Caco-2 (cell line): ENCODE measurements around the gene SHTN1. TPM values are rescaled to one million over a fixed set of nuclear protein-coding genes. Genes with fewer than 3 reads are reported as not detected.
A peak's percentile ranks its signal among the peaks of the same experiment; 100 is the strongest.

ENCODE experiments used
- BruUV-seq: library from RNA; stranded (reverse); fragments of 400-500 nt; replicated peaks from 2 replicates; lab custom pipeline; 2021; lab: Mats Ljungman, UMichigan
- CTCF ChIA-PET: fragments of 300-600 bp; sonication (Branson Sonifier 250); formaldehyde crosslinking; loops from one replicate; lab custom pipeline; 2022; ENCODE audit warnings: antibody characterized with exemption; lab: Charles Lee
- POLR2A ChIA-PET: fragments of 300-600 bp; sonication (Branson Sonifier 250); formaldehyde crosslinking; loops from one replicate; lab custom pipeline; 2022; ENCODE audit warnings: antibody characterized with exemption; lab: Charles Lee
- DNase-seq, 2 experiments: peaks; one replicate each; pipeline versions ENCODE4 v3.0.0 to v3.0.0-alpha.2; 2020 to 2022
- H3K27me3 ChIP-seq: replicated peaks from 2 replicates; pipeline ENCODE4 v1.6.0; 2011; ENCODE audit warnings: low read length; ENCODE audit not compliant: control insufficient read depth, insufficient read depth
- H3K36me3 ChIP-seq: 2 replicates; pipeline ENCODE4 v1.5.1; 2011; ENCODE audit warnings: low read length; ENCODE audit not compliant: control insufficient read depth, insufficient read depth
- H3K4me1 ChIP-seq: fragments of 250-450 bp; sonication (Bioruptor Pico); 2 replicates; pipeline ENCODE4 v1.5.1; 2020; ENCODE audit warnings: mild to moderate bottlenecking
- H3K4me3 ChIP-seq: 2 replicates; pipeline ENCODE4 v1.5.1; 2011; ENCODE audit warnings: low read depth, mild to moderate bottlenecking, control low read depth, low read length
- H3K9me3 ChIP-seq: fragments of 250-450 bp; sonication (Bioruptor Pico); 2 replicates; pipeline ENCODE4 v1.5.1; 2020; ENCODE audit warnings: mild to moderate bottlenecking, moderate library complexity
- H3K27ac Mint-ChIP-seq: one replicate; pipeline ENCODE4 v1.8.0; 2022; ENCODE audit warnings: mixed read lengths; ENCODE audit not compliant: unreplicated experiment
- H3K27me3 Mint-ChIP-seq: one replicate; pipeline ENCODE4 v1.8.0; 2022; ENCODE audit warnings: mixed read lengths; ENCODE audit not compliant: insufficient read depth, unreplicated experiment
- H3K36me3 Mint-ChIP-seq: one replicate; pipeline ENCODE4 v1.8.0; 2022; ENCODE audit warnings: mild to moderate bottlenecking, mixed read lengths; ENCODE audit not compliant: insufficient read depth, unreplicated experiment
- H3K4me1 Mint-ChIP-seq: one replicate; pipeline ENCODE4 v1.8.0; 2022; ENCODE audit warnings: low read depth, mixed read lengths; ENCODE audit not compliant: unreplicated experiment
- H3K4me3 Mint-ChIP-seq: one replicate; pipeline ENCODE4 v1.8.0; 2022; ENCODE audit warnings: mild to moderate bottlenecking, moderate library complexity, mixed read lengths; ENCODE audit not compliant: unreplicated experiment
- H3K9me3 Mint-ChIP-seq: one replicate; pipeline ENCODE4 v1.8.0; 2022; ENCODE audit warnings: mixed read lengths; ENCODE audit not compliant: unreplicated experiment
- CTCF ChIP-seq, 2 experiments: fragments of 200-600 bp in 1 of 2; IDR thresholded peaks; 1 replicate in 1 of 2; 2 replicates in 1 of 2; pipeline versions ENCODE4 v1.5.1 to v1.8.0; 2011 to 2022; ENCODE audit warnings: antibody characterized with exemption in 1 of 2, control low read depth in 1 of 2, inconsistent platforms in 1 of 2, low read depth in 1 of 2, low read length in 1 of 2, mild to moderate bottlenecking in 1 of 2, moderate library complexity in 1 of 2; ENCODE audit not compliant: insufficient read depth in 1 of 2, severe bottlenecking in 1 of 2, unreplicated experiment in 1 of 2
- intact Hi-C: fragments of 100-400 bp; cut with micrococcal nuclease; formaldehyde crosslinking; loops from one replicate; pipeline ENCODE4 v1.10.0; 2022; ENCODE audit not compliant: unreplicated experiment
- total RNA-seq: library from RNA; stranded (reverse); gene quantifications from 2 replicates; pipeline ENCODE4 v1.2.3, GENCODE V29; 2022

The SHTN1 gene
- total RNA-seq, 1 experiment from 2014 or later, result 80.8 TPM

DNA sequence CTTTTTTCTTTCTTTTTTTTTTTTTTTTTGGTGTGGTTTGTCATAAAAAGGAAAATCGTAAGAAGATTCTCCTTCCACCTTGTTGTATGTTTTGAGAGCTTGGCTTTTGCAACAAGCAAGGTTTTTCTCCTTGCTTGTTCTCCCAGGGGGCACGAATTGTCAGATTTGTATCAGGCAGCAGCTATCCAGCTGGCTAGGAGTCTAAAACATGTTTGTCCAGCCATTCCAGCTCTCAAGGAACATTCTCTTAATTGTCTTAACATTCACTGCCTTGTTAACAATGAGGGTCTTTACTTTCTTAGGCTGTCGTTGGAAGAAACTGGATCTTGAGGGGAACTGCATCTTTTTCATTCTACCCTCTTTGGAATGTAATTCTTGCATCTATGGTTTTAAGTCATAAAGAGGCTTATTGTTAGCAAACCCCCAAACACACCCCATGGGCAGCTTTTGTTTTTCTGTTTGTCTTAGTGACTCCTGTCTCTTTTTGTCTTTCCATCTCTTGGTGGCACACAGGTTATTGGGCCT is 14.6 kb downstream of the SHTN1 start:
- Mint-ChIP-seq H3K27me3 (no peaks in the 10 kb centered on the region), H3K36me3 (peaks cover 29% of the 10 kb centered on the region), H3K27ac (peak overlapping the region; percentile 76), H3K9me3 (no peaks in the 10 kb centered on the region), H3K4me3 (no peak overlapping the region), H3K4me1 (peaks cover 51% of the 10 kb centered on the region)
- intact Hi-C loops, result no loop called here
- peaks cover 64% of the 10 kb centered on the region for H3K4me1 ChIP-seq
- TF ChIP-seq CTCF (IDR thresholded peaks at IDR 0.05; ENCODE audit: insufficient read depth in 1 of 2, low read depth in 1 of 2, low read length in 1 of 2, severe bottlenecking in 1 of 2, unreplicated experiment in 1 of 2), result no peak
- H3K9me3 ChIP-seq, result no peaks in the 10 kb centered on the region
- H3K4me3 ChIP-seq, result no peak overlapping the region
- DNase-seq, result no peak
- H3K27me3 ChIP-seq, result no peaks in the 10 kb centered on the region
- ChIA-PET CTCF (no interaction called here), POLR2A (no interaction called here)
- no TSS peak for BruUV-seq
- H3K36me3 ChIP-seq, result no peaks in the 10 kb centered on the region; the same call in 1 of the 2 replicates

- Histone ChIP-seq H3K9me3 (no peaks in the 10 kb centered on the region), H3K4me1 (peaks cover 62% of the 10 kb centered on the region), H3K27me3 (no peaks in the 10 kb centered on the region), H3K4me3 (no peak overlapping the region), H3K36me3 (no peaks in the 10 kb centered on the region; the same call in 1 of the 2 replicates)
- CTCF ChIA-PET, result no interaction called here
- no peak for DNase-seq
- Mint-ChIP-seq H3K4me3 (peak overlapping the region; percentile 30), H3K27ac (peak overlapping the region; percentile 76), H3K4me1 (peaks cover 60% of the 10 kb centered on the region), H3K9me3 (no peaks in the 10 kb centered on the region), H3K36me3 (peaks cover 29% of the 10 kb centered on the region), H3K27me3 (no peaks in the 10 kb centered on the region)
- no TSS peak for BruUV-seq
- POLR2A ChIA-PET, result no interaction called here
- intact Hi-C loops, result no loop called here
- no peak for TF ChIP-seq CTCF (IDR thresholded peaks at IDR 0.05; ENCODE audit: insufficient read depth in 1 of 2, low read depth in 1 of 2, low read length in 1 of 2, severe bottlenecking in 1 of 2, unreplicated experiment in 1 of 2)
Measured at GRCh38 chr10:116989439-116989838, 15.5 kb downstream of the SHTN1 start.

DNA sequence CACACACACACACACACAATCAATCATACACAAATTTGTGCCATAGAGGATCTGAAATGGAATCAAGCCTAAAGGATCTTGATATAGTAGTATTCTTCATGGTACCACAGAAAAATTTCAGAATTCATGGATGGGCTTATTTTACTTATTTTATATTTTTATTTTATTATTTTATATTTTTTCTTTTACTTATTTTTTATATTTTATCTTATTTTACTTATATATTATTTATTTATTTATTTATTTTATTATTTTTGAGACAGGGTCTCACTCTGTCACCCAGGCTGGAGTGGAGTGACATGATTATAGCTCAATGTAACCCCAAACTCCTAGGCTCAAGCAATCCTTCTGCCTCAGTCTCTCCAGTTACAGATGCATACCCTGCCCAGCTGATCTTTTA is 16.7 kb downstream of the SHTN1 start:
- Mint-ChIP-seq H3K4me3 (no peak overlapping the region), H3K9me3 (no peaks in the 10 kb centered on the region), H3K36me3 (peaks cover 29% of the 10 kb centered on the region), H3K27me3 (no peaks in the 10 kb centered on the region), H3K27ac (no peak overlapping the region), H3K4me1 (peaks cover 70% of the 10 kb centered on the region)
- no peak for TF ChIP-seq CTCF (IDR thresholded peaks at IDR 0.05; ENCODE audit: insufficient read depth in 1 of 2, low read depth in 1 of 2, low read length in 1 of 2, severe bottlenecking in 1 of 2, unreplicated experiment in 1 of 2)
- peaks cover 62% of the 10 kb centered on the region for H3K4me1 ChIP-seq
- H3K27me3 ChIP-seq, result no peaks in the 10 kb centered on the region
- H3K9me3 ChIP-seq, result no peaks in the 10 kb centered on the region
- ChIA-PET POLR2A (no interaction called here), CTCF (no interaction called here)
- intact Hi-C loops, result no loop called here
- BruUV-seq, result no TSS peak
- H3K4me3 ChIP-seq, result no peak overlapping the region
- H3K36me3 ChIP-seq, result no peaks in the 10 kb centered on the region; the same call in 1 of the 2 replicates
- DNase-seq, result no peak
